GM21529 (cell line): ENCODE data around the gene KCNK1.
A peak's percentile ranks its signal among the peaks of the same experiment; 100 is the strongest.
"Not testable (repeated sequence)": the region's sequence is repeated elsewhere in the genome, so short reads cannot be mapped to it uniquely, and the experiment has no call there.

Experiments used
- ATAC-seq: cut with Tn5 transposase; IDR thresholded peaks from one replicate; pipeline ENCODE4 v1.9.1; 2021; ENCODE audit not compliant: unreplicated experiment

The KCNK1 gene

DNA sequence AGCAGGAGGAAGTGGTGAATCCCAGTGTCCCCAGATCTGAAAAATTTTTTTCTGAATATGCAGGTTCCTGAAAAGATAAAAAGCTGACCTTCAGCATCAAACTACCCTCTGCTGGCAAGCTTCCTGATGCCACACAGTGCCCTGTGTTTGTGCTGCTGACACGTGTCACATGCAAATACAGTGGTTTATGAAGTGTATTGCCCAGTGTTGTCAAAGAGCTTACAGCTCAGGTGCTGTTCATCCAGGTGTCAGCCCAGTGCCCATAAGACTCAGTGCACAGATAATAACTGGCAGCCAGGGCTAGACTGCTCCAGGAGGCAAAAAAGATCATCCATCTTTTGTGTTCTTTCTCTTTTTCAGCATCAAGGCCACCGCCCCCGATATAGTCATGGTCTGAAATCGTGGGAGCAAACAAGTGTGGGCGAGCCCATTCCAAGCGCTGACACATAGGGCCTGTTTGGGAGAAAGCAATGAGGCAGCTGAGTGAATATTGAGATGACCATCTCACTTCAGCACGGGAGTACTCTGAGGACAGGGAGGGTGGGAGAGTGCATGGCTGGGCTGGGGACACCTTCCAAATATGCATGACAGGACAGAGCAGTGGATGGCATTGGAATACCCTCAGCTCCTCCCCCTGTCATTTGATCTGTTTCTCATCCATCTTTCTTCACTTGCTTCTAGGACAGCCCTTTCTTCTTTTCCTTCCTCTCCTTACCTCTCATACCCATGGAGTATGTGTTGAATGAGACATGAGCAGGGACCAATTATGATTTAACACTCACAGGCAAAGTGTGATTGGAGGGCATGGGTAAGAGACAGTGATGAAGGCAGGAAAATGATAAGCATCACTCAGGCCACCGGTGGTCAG is 6.4 kb upstream of the KCNK1 start:
- ATAC-seq: peak; percentile 63

GRCh38 chr1:233608988-233609387 is 4.9 kb upstream of the KCNK1 start:
- no peak for ATAC-seq

GRCh38 chr1:233609926-233610325 is 4.0 kb upstream of the KCNK1 start:
- no peak for ATAC-seq

GRCh38 chr1:233610628-233611027 is 3.3 kb upstream of the KCNK1 start:
- no peak for ATAC-seq

DNA sequence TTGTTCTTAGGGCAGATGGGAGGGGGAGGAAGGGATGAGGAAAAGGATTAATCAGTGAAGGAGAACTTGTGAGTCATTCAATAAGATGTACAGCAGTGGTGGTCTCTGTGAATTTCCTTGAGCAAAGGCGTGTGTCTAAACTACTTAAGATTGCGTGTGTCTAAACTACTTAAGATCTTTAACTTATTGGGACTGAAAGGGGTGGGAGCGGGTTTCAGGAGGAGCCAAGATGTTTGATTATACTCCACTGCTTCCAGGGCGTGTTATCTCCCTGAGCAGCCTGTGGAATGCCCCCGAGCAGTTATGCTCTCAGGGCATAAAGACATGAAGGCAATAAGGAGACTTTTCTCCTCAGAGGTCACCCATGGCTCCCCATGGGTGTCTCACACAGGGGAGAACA is 2.5 kb upstream of the KCNK1 start:
- not testable (repeated sequence) for ATAC-seq

DNA sequence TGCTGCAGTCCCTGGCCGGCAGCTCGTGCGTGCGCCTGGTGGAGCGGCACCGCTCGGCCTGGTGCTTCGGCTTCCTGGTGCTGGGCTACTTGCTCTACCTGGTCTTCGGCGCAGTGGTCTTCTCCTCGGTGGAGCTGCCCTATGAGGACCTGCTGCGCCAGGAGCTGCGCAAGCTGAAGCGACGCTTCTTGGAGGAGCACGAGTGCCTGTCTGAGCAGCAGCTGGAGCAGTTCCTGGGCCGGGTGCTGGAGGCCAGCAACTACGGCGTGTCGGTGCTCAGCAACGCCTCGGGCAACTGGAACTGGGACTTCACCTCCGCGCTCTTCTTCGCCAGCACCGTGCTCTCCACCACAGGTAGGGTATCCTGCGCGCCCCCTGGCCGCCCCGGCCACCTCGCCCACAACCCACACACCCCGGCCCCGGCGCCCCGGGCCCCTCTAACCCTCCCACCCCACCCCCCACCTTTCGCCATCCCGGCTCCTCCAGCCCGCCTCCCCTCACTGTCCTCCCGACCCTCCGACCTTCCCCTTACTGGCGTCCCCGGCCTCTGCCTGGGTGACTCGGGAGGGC is 352 bp downstream of the KCNK1 start:
- ATAC-seq: peak; percentile 44

DNA sequence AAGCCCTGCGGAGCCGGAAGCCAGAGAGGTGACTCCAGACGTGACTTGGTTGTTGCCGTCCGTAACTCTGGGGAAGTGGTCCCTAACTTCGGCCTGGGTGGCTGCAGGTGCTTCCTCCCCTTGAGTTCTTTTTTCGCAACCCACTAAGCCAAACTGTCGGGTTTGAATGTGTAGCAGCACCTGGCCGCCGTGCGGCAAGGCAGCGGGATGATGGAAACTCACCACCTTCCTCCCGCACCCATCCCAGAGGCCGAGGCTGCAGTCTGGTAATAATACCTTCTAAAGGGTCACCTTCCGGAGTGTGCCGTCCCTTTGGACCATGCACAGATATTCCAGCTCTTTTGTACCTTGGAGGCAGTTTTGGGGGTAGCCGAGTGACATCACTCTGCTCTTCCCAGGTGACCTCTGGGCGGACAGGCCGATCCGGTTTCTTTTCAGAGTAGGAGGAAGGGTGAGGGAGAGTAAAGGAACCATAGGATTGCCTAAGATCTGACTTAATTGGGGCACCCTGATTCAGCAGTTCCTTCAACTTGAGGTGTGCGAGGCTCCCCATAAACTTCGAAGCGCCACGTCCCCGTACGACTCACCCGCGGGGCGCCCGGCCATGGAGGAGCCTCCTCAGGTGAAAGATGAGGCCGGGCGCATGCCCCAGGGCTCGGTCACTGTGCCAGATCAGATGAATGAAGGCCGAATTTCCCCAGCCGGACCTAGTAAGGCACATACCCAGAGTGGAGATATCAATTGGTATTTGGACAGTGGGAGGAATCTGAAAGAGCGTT is 1.0 kb downstream of the KCNK1 start:
- peak; percentile 43 for ATAC-seq

DNA sequence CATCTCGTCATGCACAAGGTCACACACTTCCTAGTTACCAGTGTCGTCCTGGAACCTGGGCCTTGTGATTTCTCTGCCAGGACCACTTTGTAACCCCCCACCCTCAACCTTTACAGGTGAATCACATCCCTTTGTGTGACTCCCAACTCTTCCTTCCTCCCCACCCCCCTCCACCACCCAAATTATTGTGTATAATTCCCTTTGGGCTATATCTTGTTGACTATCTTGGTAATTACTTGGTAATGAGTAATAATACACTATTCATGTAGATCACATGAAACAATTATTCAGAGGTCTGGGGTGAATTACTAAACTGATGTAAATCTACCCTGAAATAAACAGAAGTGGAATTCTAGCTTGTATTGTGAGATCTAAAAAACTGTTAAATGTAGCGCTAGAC is 1.7 kb downstream of the KCNK1 start:
- ATAC-seq: no peak

GRCh38 chr1:233617025-233617424 is 3.1 kb downstream of the KCNK1 start:
- no peak for ATAC-seq

GRCh38 chr1:233619414-233619813 is 5.5 kb downstream of the KCNK1 start:
- ATAC-seq: not testable (repeated sequence)

GRCh38 chr1:233620065-233620464 is 6.2 kb downstream of the KCNK1 start:
- peak; percentile 69 for ATAC-seq

DNA sequence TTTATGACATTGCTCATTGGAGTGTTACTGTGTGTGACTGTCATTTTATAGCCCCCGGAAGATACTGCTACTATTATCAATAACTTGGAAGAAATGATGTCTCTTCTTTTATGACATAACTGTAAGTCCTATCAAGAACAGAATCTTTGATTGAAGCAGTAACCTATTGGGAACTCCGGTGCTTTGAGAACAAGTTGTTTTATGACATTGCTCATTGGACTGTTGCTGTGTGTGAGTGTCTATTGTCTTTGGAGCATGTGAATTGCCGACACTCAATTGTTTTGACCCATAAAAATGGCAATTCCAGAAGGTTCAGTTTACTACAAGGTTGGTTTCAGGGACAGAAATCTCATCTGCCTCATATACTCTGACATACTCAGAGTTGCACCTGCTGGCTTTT is 8.0 kb downstream of the KCNK1 start:
- ATAC-seq: no peak

GRCh38 chr1:233624289-233624688 is 10.4 kb downstream of the KCNK1 start:
- no peak for ATAC-seq

GRCh38 chr1:233625087-233625486 is 11.2 kb downstream of the KCNK1 start:
- no peak for ATAC-seq

GRCh38 chr1:233625510-233625981 is 11.6 kb downstream of the KCNK1 start:
- ATAC-seq: no peak

DNA sequence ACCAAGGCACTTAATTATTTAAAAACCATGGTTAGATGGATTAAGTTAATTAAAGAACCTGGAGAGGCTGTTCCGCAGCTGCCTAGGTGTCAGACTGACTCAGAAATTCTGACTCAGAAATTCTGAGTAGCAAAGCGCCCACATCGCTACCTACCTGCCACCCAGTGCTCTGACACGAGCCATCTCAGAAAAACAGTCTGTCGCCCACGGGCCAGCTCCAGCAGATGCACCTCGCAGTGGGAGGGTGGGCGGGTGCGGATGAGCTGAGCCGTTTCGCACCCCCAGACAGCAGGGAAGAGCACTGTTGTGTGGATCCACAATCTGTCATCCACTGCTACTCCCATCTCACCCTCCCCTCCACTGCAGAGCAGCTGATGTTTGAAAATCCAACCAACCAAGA is 13.5 kb downstream of the KCNK1 start:
- no peak for ATAC-seq

DNA sequence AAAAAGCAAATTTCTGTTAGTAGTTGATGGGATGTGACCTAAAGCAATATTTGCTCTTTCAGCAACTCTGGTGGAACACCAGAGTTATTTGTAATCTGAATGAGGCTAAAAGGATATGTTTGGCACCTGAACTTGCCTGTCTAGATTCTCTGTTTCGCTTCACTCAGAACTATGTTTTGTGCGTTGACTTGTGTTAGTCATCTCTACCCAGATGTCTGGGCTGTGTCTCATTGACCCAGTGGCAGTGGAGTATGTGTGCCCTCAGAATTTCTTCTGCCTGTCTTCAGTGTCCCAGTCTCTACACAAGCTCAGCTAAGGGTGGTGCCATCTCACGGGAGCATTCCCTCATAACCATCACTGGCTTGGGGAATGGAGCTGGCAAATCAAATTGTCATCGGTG is 13.9 kb downstream of the KCNK1 start:
- ATAC-seq: no peak

GRCh38 chr1:233629305-233629935 is 15.5 kb downstream of the KCNK1 start:
- no peak for ATAC-seq

- no peak for ATAC-seq
Measured at GRCh38 chr1:233631810-233632405, 18.0 kb downstream of the KCNK1 start.

DNA sequence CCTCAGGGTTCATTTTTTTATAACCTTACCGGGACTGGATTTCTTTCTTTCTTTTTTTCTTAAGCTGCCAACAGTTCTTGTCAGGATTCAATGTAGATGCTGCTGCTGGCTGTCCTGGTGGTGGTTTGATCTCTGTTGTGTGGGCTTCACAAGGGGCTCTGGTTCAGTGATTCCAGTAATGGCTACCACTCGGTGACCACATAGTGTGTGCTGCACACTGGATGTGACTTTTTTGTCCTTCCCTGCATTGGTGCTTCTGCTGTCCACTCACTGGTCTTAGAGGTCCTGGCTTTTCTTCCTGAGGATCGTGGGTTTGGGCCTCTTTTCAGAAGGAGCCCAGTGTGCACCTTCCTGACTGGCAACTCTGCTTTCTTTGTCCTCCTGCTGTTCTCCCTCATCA is 18.5 kb downstream of the KCNK1 start:
- no peak for ATAC-seq
